ENCODE results near the gene OR4K2. TPM values are rescaled to one million over a fixed set of nuclear protein-coding genes. Genes with fewer than 3 reads are reported as not detected.

Gene OR4K2
- total RNA-seq, 1 experiment from 2014 or later = not detected

DNA sequence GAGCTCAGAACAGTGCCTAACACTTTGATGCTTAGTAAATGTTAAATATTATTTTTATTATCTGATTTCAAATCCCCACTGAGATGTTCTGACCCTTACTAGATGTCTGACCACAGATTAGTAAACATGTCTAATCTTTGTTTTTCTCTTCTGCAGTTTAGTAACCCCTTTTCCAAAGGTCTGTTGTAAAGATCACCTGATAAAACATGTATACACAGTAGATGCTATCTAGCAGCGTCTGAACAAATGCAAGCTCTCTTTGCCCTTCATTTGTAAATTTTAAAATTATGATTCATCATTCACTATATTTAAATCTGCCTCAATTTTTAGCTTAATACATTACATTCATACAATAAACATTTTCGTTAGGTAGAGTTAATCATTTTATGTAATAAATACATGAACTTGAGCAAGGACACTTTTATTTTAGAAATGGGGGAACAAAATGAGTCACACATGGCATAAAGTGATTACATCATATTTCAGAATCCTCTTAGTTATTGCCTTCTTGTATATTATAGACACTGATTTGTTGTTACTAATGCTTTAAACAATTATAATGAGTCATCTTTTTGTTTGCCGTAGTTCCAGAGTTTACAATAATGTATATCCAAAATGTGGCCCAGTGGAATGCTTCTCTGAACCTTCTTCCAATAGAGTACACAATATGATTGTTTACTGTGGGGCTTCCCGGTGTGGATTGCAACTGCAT, 43.8 kb downstream of the OR4K2 start:
- Histone ChIP-seq H4K20me1 (ENCODE audit: insufficient read depth, low read depth, low read length) (no peaks in the 10 kb centered on the region), H3K27ac (ENCODE audit: low read length) (no peak overlapping the region), H2AFZ (ENCODE audit: low read length) (no peak overlapping the region), H3K9me3 (ENCODE audit: low read length) (peaks cover 50% of the 10 kb centered on the region), H3K9me2 (replicated peaks; ENCODE audit: insufficient read depth, low read length) (0 out of 2 replicates have a peak, but pooled peaks cover 2% of the 10 kb centered on the region), H3K4me2 (ENCODE audit: low read depth, low read length, poor library complexity, severe bottlenecking) (no peak overlapping the region), H3K27me3 (ENCODE audit: low read length) (no peaks in the 10 kb centered on the region), H3K9ac (ENCODE audit: low read length) (no peak overlapping the region), H3K36me3 (ENCODE audit: insufficient read depth, low read length) (no peaks in the 10 kb centered on the region), H3K4me3 (ENCODE audit: low read length) (no peak overlapping the region), H3K4me1 (ENCODE audit: low read length) (no peaks in the 10 kb centered on the region), H3K79me2 (ENCODE audit: low read length) (no peaks in the 10 kb centered on the region)
- no peak for DNase-seq

DNA sequence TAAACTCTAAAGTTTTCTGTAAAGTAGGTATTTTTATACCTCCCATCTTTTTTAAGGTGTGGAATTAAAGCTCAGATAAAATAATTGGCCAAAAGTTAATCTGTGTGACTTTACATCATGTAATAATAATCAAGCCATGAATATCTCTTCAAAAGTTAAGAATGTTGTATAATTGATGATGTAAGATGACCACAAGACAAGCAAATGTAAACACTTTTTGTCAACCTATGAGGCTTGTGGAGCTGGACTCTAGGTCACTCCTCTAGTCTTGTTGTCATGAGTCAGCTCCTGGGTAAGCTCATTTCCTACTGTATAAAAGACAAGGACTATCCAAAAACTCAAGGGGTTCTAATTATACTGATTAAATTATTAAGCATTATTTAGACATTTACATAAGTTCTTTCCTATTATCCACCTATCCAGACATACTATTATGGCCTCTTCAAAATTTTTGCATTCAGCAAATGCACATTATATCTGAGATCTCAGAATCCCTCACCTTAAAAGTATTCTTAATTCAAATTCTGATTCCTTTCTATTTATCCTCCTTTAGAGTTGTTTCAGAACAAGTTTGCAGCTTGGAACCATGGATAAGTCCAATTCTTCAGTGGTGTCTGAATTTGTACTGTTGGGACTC, 45.2 kb downstream of the OR4K2 start, which contains the start of gene OR4K5:
Gene OR4K5 (plus strand): TSS at position 587 of the 637 bp plus-strand sequence. CDS start 0 bp downstream, at position 587.
- Histone ChIP-seq H3K79me2 (ENCODE audit: low read length) (no peaks in the 10 kb centered on the region), H2AFZ (ENCODE audit: low read length) (no peak within 1 kb of the TSS), H3K27ac (ENCODE audit: low read length) (no peak within 1 kb of the TSS), H4K20me1 (ENCODE audit: insufficient read depth, low read depth, low read length) (no peaks in the 10 kb centered on the region), H3K9ac (ENCODE audit: low read length) (no peak within 1 kb of the TSS), H3K36me3 (ENCODE audit: insufficient read depth, low read length) (no peaks in the 10 kb centered on the region), H3K4me3 (ENCODE audit: low read length) (no peak within 1 kb of the TSS), H3K27me3 (ENCODE audit: low read length) (no peaks in the 10 kb centered on the region), H3K9me2 (replicated peaks; ENCODE audit: insufficient read depth, low read length) (0 out of 2 replicates have a peak, but pooled peaks cover 2% of the 10 kb centered on the region), H3K9me3 (ENCODE audit: low read length) (peaks cover 50% of the 10 kb centered on the region), H3K4me2 (ENCODE audit: low read depth, low read length, poor library complexity, severe bottlenecking) (no peak within 1 kb of the TSS), H3K4me1 (ENCODE audit: low read length) (no peaks in the 10 kb centered on the region)
- DNase-seq = no peak

DNA sequence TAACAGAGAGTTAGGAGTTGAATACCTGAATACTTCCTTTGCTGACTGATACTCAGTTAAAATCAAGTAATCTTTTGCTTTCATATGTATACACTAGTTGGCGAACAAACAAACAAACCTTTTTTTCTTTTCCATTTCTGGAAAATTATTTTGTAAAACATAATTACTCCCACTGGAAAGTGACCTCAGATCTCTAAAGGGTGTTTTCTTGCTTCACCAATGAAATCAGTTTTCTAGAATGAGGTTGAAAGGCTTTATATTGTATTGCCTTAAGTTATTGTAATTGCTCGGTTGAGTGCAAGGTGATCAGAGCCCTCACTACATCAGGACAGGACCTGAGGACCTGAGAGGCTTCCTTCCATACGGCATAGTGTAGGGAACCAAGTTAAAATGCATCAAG, 55.7 kb downstream of the OR4K2 start, which contains the start of gene OR4K1:
Gene OR4K1 (plus strand): TSS at position 301 of the 400 bp plus-strand sequence. CDS start 4,750 bp downstream, outside the sequence.
- Histone ChIP-seq H3K4me2 (ENCODE audit: low read depth, low read length, poor library complexity, severe bottlenecking) (no peak within 1 kb of the TSS), H3K27ac (ENCODE audit: low read length) (no peak within 1 kb of the TSS), H4K20me1 (ENCODE audit: insufficient read depth, low read depth, low read length) (no peaks in the 10 kb centered on the region), H3K9ac (ENCODE audit: low read length) (no peak within 1 kb of the TSS), H3K4me3 (ENCODE audit: low read length) (no peak within 1 kb of the TSS), H3K9me3 (ENCODE audit: low read length) (peaks cover 59% of the 10 kb centered on the region), H3K36me3 (ENCODE audit: insufficient read depth, low read length) (no peaks in the 10 kb centered on the region), H3K9me2 (replicated peaks; ENCODE audit: insufficient read depth, low read length) (no peaks in the 10 kb centered on the region), H3K4me1 (ENCODE audit: low read length) (no peaks in the 10 kb centered on the region), H3K79me2 (ENCODE audit: low read length) (no peaks in the 10 kb centered on the region), H2AFZ (ENCODE audit: low read length) (no peak within 1 kb of the TSS), H3K27me3 (ENCODE audit: low read length) (no peaks in the 10 kb centered on the region)
- DNase-seq = no peak

Other genes starting within 250 kb of the OR4K2 start
- not detected in 2 replicates for gene OR11H2, start 161.3 kb upstream of the OR4K2 start, total RNA-seq (2014; rRNA removed; shearing (Covaris generic); ENCODE audit: low replicate concordance)
- not detected in 2 replicates for gene OR4Q3, start 131.6 kb upstream of the OR4K2 start, total RNA-seq (2014; rRNA removed; shearing (Covaris generic); ENCODE audit: low replicate concordance)
- not detected in 2 replicates for gene OR4M1, start 101.6 kb upstream of the OR4K2 start, total RNA-seq (2014; rRNA removed; shearing (Covaris generic); ENCODE audit: low replicate concordance)
- not detected in 2 replicates for gene OR4N2, start 71.4 kb upstream of the OR4K2 start, total RNA-seq (2014; rRNA removed; shearing (Covaris generic); ENCODE audit: low replicate concordance)
- gene OR4K5, start 45.5 kb downstream of the OR4K2 start, total RNA-seq (2014; rRNA removed; shearing (Covaris generic); ENCODE audit: low replicate concordance) = not detected in 2 replicates
- gene OR4K1, start 55.8 kb downstream of the OR4K2 start, total RNA-seq (2014; rRNA removed; shearing (Covaris generic); ENCODE audit: low replicate concordance) = not detected in 2 replicates
- gene OR4K15, start 100.4 kb downstream of the OR4K2 start, total RNA-seq (2014; rRNA removed; shearing (Covaris generic); ENCODE audit: low replicate concordance) = not detected in 2 replicates
- not detected in 2 replicates for gene OR4Q2, start 127.0 kb downstream of the OR4K2 start, total RNA-seq (2014; rRNA removed; shearing (Covaris generic); ENCODE audit: low replicate concordance)
- gene OR4K14, start 144.2 kb downstream of the OR4K2 start, total RNA-seq (2014; rRNA removed; shearing (Covaris generic); ENCODE audit: low replicate concordance) = not detected in 2 replicates
- not detected in 2 replicates for gene OR4K13, start 160.9 kb downstream of the OR4K2 start, total RNA-seq (2014; rRNA removed; shearing (Covaris generic); ENCODE audit: low replicate concordance)
- not detected in 2 replicates for gene OR4L1, start 184.9 kb downstream of the OR4K2 start, total RNA-seq (2014; rRNA removed; shearing (Covaris generic); ENCODE audit: low replicate concordance)
- gene OR4K17, start 235.6 kb downstream of the OR4K2 start, total RNA-seq (2014; rRNA removed; shearing (Covaris generic); ENCODE audit: low replicate concordance) = not detected in 2 replicates